Naive thymus-derived CD4-positive, alpha-beta T cell (primary cell): Measurements from ENCODE around the gene CNTN5. TPM values are rescaled to one million over a fixed set of nuclear protein-coding genes. Genes with fewer than 3 reads are reported as not detected.
"Not testable (repeated sequence)": the region's sequence is repeated elsewhere in the genome, so short reads cannot be mapped to it uniquely, and the experiment has no call there.

Experiments used
- ATAC-seq: fragments of 150-1000 bp; cut with Tn5 transposase; 2 replicates; pipeline ENCODE4 v1.10.0; 2021; ENCODE audit warnings: mild to moderate bottlenecking, moderate library complexity
- CTCF ChIA-PET: fragments of 350-600 bp; sonication (Branson Sonifier 250); formaldehyde crosslinking; loops from one replicate; lab custom pipeline; 2021; ENCODE audit warnings: antibody characterized with exemption; lab: Charles Lee
- POLR2A ChIA-PET: fragments of 350-600 bp; sonication (Branson Sonifier 250); formaldehyde crosslinking; loops from one replicate; lab custom pipeline; 2021; ENCODE audit warnings: antibody characterized with exemption, inconsistent platforms; lab: Charles Lee
- DNase-seq, 9 donors: peaks; one replicate each; pipeline versions ENCODE4 v3.0.0 to v3.0.0-alpha.2; 2020 to 2022; ENCODE audit warnings: mixed read lengths in 1 of 9
- H3K27ac ChIP-seq: one replicate; pipeline ENCODE4 v1.7.0; 2013; ENCODE audit warnings: mild to moderate bottlenecking, low read depth, low read length, moderate library complexity
- H3K27me3 ChIP-seq, 2 donors: one replicate each; pipeline ENCODE4 v1.7.0; 2013; ENCODE audit warnings: low read length in 2 of 2, mild to moderate bottlenecking in 2 of 2, moderate library complexity in 2 of 2; ENCODE audit not compliant: control insufficient read depth in 2 of 2, insufficient read depth in 2 of 2
- H3K36me3 ChIP-seq, 3 experiments: 1 replicate in 2 of 3; 2 replicates in 1 of 3; pipeline ENCODE4 v1.7.0; 2013; ENCODE audit warnings: low read length in 3 of 3, mild to moderate bottlenecking in 3 of 3, moderate library complexity in 1 of 3; ENCODE audit not compliant: insufficient read depth in 3 of 3, control insufficient read depth in 2 of 3
- H3K4me1 ChIP-seq, 2 donors: one replicate each; pipeline ENCODE4 v1.7.0; 2013; ENCODE audit warnings: low read length in 2 of 2, mild to moderate bottlenecking in 2 of 2, moderate library complexity in 1 of 2; ENCODE audit not compliant: control insufficient read depth in 2 of 2, insufficient read depth in 2 of 2
- H3K4me3 ChIP-seq: 2 replicates; pipeline ENCODE4 v1.7.0; 2013; ENCODE audit warnings: mild to moderate bottlenecking, low read length
- H3K9me3 ChIP-seq, 3 experiments: 1 replicate in 2 of 3; 2 replicates in 1 of 3; pipeline ENCODE4 v1.7.0; 2013; ENCODE audit warnings: low read length in 3 of 3; ENCODE audit not compliant: control insufficient read depth in 2 of 3
- H3K27ac Mint-ChIP-seq, 9 donors: one replicate each; pipeline ENCODE4 v1.8.0; 2020 to 2022; ENCODE audit warnings: mixed read lengths in 9 of 9, mild to moderate bottlenecking in 8 of 9, moderate library complexity in 5 of 9, inconsistent platforms in 2 of 9
- H3K27me3 Mint-ChIP-seq, 5 donors: one replicate each; pipeline ENCODE4 v1.8.0; 2021 to 2022; ENCODE audit warnings: mixed read lengths in 5 of 5, mild to moderate bottlenecking in 1 of 5
- H3K36me3 Mint-ChIP-seq, 5 donors: one replicate each; pipeline ENCODE4 v1.8.0; 2020 to 2022; ENCODE audit warnings: mixed read lengths in 5 of 5, mild to moderate bottlenecking in 3 of 5, inconsistent platforms in 1 of 5
- H3K4me1 Mint-ChIP-seq, 7 donors: one replicate each; pipeline ENCODE4 v1.8.0; 2020 to 2022; ENCODE audit warnings: mixed read lengths in 7 of 7, mild to moderate bottlenecking in 3 of 7, inconsistent platforms in 1 of 7
- H3K4me3 Mint-ChIP-seq, 10 donors: one replicate each; pipeline ENCODE4 v1.8.0; 2020 to 2022; ENCODE audit warnings: mild to moderate bottlenecking in 10 of 10, mixed read lengths in 10 of 10, moderate library complexity in 6 of 10, inconsistent platforms in 2 of 10
- H3K9me3 Mint-ChIP-seq, 11 donors: one replicate each; pipeline ENCODE4 v1.8.0; 2020 to 2022; ENCODE audit warnings: mixed read lengths in 11 of 11, mild to moderate bottlenecking in 4 of 11, inconsistent platforms in 1 of 11, moderate library complexity in 1 of 11
- intact Hi-C, 2 donors: fragments of 100-400 bp; cut with micrococcal nuclease; formaldehyde crosslinking; loops; one replicate each; pipeline ENCODE4 v1.15.1; 2023
- polyA plus RNA-seq, 2 donors: library from polyadenylated mRNA; unstranded; fragments of 300-500 nt; fragmentation: Illumina TruSeq; gene quantifications; one replicate each; pipeline ENCODE4 v1.2.3, GENCODE V29; 2021
- total RNA-seq, 6 experiments: library from RNA in 5 of 6; stranded (reverse) in 5 of 6; gene quantifications; 1 replicate in 5 of 6; 2 replicates in 1 of 6; pipeline ENCODE4 v1.2.3 and lab custom pipeline; 2021 to 2026

CNTN5 gene
- total and polyA plus RNA-seq, 7 experiments from 2014 or later, result not detected

DNA sequence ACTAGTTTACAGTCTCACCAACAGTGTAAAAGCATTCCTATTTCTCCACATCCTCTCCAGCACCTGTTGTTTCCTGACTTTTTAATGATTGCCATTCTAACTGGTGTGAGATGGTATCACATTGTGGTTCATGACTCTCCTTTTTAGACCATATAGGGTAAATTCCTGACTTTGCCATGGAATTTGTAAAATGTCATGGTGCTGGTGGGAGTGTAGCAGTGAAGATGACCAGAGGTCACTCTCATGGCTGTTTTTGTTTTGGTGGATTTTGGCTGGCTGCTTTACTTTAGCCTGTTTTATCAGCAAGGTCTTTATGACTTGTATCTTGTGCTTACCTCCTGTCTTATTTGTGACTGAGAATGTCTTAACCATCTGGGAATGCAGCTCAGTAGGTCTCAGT lies 816.0 kb downstream of the CNTN5 start:
- POLR2A ChIA-PET, DNase-seq, H3K36me3 ChIP-seq, CTCF ChIA-PET, H3K4me3 Mint-ChIP-seq, H3K4me1 Mint-ChIP-seq, H3K36me3 Mint-ChIP-seq, H3K27me3 ChIP-seq, H3K27ac Mint-ChIP-seq, H3K27me3 Mint-ChIP-seq, H3K9me3 ChIP-seq, ATAC-seq, H3K4me1 ChIP-seq, H3K4me3 ChIP-seq, H3K27ac ChIP-seq, intact Hi-C loops: not testable (repeated sequence)
- peaks cover 0 to 24% (median 3%) of the 10 kb centered on the region in 11 donors for H3K9me3 Mint-ChIP-seq

DNA sequence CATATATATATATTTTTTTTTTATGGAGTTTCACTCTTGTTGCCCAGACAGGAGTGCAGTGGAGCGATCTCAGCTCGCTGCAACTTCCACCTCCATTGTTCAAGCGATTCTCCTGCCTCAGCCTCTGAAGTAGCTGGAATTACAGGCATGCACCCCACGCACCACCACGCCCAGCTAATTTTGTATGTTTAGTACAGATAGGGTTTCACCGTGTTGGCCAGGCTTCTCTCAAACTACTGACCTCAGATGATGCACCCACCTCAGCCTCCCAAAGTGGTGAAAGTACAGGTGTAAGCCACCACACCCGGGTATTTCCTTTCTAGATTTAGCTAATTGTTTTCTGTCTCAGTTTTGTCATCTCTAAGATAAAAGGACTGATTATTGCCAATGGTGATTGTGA lies 821.1 kb downstream of the CNTN5 start:
- CTCF ChIA-PET, result no interaction called here
- Histone ChIP-seq H3K4me3 (no peak overlapping the region), H3K36me3 (no peaks in the 10 kb centered on the region), H3K27ac (no peak overlapping the region), H3K4me1 (no peaks in the 10 kb centered on the region), H3K9me3 (no peaks in the 10 kb centered on the region), H3K27me3 (no peaks in the 10 kb centered on the region)
- DNase-seq (no peak), ATAC-seq (no peak)
- Mint-ChIP-seq H3K27ac (no peak overlapping the region), H3K9me3 (peaks cover 0 to 21% (median 5%) of the 10 kb centered on the region in 11 donors), H3K27me3 (no peaks in the 10 kb centered on the region), H3K36me3 (no peaks in the 10 kb centered on the region), H3K4me1 (no peaks in the 10 kb centered on the region), H3K4me3 (no peak overlapping the region)
- intact Hi-C loops, result no loop called here
- POLR2A ChIA-PET, result no interaction called here

DNA sequence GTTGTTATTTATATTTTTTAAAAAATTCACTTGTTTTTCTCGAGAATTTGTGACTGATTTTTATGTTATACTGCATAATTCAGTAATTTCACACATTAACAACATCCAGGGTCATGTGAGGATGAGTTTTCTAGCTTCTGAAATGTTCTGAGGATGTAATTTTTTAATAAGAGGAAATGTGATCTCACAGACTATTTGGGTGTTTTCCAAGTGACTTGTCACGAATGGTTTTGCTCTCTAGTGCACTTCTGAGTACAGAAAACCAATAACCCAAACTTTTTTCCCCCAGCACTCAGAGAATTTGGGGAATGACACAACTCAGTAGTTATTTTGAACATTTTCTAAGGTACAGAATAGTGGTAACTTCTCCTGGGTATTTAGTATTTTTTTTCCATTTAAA lies 845.2 kb downstream of the CNTN5 start:
- CTCF ChIA-PET, result no interaction called here
- POLR2A ChIA-PET, result no interaction called here
- no peaks in the 10 kb centered on the region for H3K27me3 Mint-ChIP-seq

DNA sequence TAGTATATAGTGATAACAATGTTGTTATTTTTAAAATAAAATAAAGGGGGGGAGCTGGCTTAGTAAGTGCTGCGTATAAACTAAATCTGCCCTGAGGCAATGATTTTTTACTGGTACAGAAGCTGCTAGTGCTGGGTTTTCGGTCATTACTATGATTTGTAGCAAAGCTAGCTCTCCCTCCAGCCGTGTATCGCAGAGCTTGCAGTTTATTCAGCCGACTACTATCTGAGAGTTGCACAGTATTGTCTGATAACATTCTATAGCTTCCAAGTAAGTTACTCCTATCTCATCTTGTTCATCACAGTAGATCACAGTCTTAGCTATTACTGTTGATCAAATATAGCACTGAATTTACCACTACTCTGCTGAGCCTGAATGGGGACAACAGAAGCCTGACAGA lies 860.9 kb downstream of the CNTN5 start:
- CTCF ChIA-PET, result no interaction called here
- Mint-ChIP-seq H3K27me3 (no peaks in the 10 kb centered on the region), H3K4me3 (no peak overlapping the region), H3K27ac (no peak overlapping the region), H3K9me3 (peaks cover 0 to 27% (median 4%) of the 10 kb centered on the region in 11 donors), H3K36me3 (no peaks in the 10 kb centered on the region), H3K4me1 (no peaks in the 10 kb centered on the region)
- DNase-seq (no peak), ATAC-seq (no peak)
- no peaks in the 10 kb centered on the region for H3K9me3 ChIP-seq
- intact Hi-C loops, result no loop called here
- H3K27ac ChIP-seq, result no peak overlapping the region
- H3K36me3 ChIP-seq, result no peaks in the 10 kb centered on the region
- H3K4me1 ChIP-seq, result no peaks in the 10 kb centered on the region
- POLR2A ChIA-PET, result no interaction called here
- H3K27me3 ChIP-seq, result no peaks in the 10 kb centered on the region
- H3K4me3 ChIP-seq, result no peak overlapping the region

More for the DNA sequence above, 845.2 kb downstream of the CNTN5 start:
- Mint-ChIP-seq H3K4me3 (no peak overlapping the region), H3K36me3 (no peaks in the 10 kb centered on the region), H3K9me3 (peaks cover 0 to 11% (median 3%) of the 10 kb centered on the region in 11 donors), H3K27ac (no peak overlapping the region), H3K4me1 (no peaks in the 10 kb centered on the region)
- Histone ChIP-seq H3K4me3 (no peak overlapping the region), H3K27ac (no peak overlapping the region), H3K36me3 (no peaks in the 10 kb centered on the region), H3K9me3 (no peaks in the 10 kb centered on the region), H3K4me1 (no peaks in the 10 kb centered on the region), H3K27me3 (no peaks in the 10 kb centered on the region)
- DNase-seq (no peak), ATAC-seq (no peak)
- intact Hi-C loops, result no loop called here

DNA sequence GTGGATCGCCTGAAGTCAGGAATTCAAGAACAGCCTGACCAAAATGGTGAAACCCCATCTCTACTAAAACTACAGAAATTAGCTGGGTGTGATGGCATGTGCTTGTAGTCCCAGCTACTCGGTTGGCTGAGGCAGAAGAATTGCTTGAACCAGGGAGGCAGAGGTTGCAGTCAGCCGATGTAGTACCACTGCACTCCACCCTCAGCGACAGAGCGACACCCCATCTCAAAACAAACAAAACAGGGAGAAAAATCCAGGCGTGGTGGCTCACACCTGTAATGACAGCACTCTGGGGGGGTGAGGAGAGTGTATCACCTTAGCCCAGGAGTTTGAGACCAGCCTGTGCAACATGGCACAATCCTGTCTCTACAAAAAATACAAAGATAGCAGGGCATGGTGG lies 864.0 kb downstream of the CNTN5 start:
- Histone ChIP-seq H3K4me3 (no peak overlapping the region), H3K36me3 (no peaks in the 10 kb centered on the region), H3K27me3 (no peaks in the 10 kb centered on the region), H3K9me3 (no peaks in the 10 kb centered on the region), H3K4me1 (no peaks in the 10 kb centered on the region), H3K27ac (no peak overlapping the region)
- peaks cover 0 to 32% (median 7%) of the 10 kb centered on the region in 11 donors for H3K9me3 Mint-ChIP-seq
- DNase-seq (no peak), ATAC-seq (no peak)
- intact Hi-C loops, result no loop called here
- no peaks in the 10 kb centered on the region for H3K4me1 Mint-ChIP-seq
- POLR2A ChIA-PET, result no interaction called here
- peak overlapping the region in 1 of 9 donors; percentile 29 for H3K27ac Mint-ChIP-seq
- CTCF ChIA-PET, result no interaction called here
- H3K36me3 Mint-ChIP-seq, result no peaks in the 10 kb centered on the region
- no peaks in the 10 kb centered on the region for H3K27me3 Mint-ChIP-seq
- H3K4me3 Mint-ChIP-seq, result no peak overlapping the region

DNA sequence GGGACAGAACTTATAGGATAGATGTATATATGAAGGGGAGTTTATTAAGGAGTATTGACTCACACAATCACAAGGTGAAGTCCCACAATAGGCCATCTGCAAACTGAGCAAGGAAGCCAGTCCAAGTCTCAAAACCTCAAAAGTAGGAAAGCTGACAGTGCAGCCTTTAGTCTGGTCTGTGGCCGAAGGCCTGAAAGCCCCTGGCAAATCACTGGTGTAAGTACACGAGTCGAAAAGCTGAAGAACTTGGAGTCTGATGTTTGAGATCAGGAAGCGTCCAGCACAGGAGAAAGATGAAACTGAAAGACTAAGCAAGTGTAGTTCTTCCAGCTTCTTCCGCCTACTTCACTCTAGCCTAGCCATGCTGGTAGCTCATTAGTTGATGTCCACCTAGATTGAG lies 866.7 kb downstream of the CNTN5 start:
- Mint-ChIP-seq H3K27me3 (no peaks in the 10 kb centered on the region), H3K36me3 (no peaks in the 10 kb centered on the region), H3K9me3 (peaks cover 0 to 28% (median 10%) of the 10 kb centered on the region in 11 donors), H3K27ac (no peak overlapping the region), H3K4me1 (no peaks in the 10 kb centered on the region), H3K4me3 (no peak overlapping the region)
- Histone ChIP-seq H3K27me3 (no peaks in the 10 kb centered on the region), H3K4me1 (no peaks in the 10 kb centered on the region), H3K4me3 (no peak overlapping the region), H3K27ac (no peak overlapping the region), H3K36me3 (no peaks in the 10 kb centered on the region), H3K9me3 (no peaks in the 10 kb centered on the region)
- CTCF ChIA-PET, result no interaction called here
- DNase-seq (no peak), ATAC-seq (no peak)
- POLR2A ChIA-PET, result no interaction called here
- intact Hi-C loops, result no loop called here

DNA sequence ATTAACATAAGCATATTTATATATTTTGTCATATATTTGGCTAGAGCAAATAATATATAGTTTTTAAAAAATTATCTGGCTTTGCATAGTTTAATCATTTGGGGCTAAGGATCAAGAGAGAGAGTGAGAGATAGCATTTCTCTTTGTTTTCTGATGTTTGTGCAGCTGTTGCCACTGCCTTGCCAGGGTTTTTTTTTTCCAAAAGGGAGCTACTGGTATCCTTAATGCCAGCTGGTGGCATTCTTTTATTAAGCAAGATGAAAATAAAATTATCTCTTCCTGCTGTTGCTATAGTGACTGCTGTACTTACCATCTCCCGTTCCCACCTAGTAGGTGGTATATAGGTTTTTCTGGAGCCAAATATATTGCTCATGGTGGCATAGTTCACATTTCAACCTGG lies 873.1 kb downstream of the CNTN5 start:
- Histone ChIP-seq H3K36me3 (no peaks in the 10 kb centered on the region), H3K27me3 (no peaks in the 10 kb centered on the region), H3K4me3 (no peak overlapping the region), H3K9me3 (peaks cover 0 to 11% (median 0%) of the 10 kb centered on the region in 3 experiments), H3K27ac (no peak overlapping the region), H3K4me1 (no peaks in the 10 kb centered on the region)
- Mint-ChIP-seq H3K4me1 (no peaks in the 10 kb centered on the region), H3K9me3 (peaks cover 0 to 22% (median 14%) of the 10 kb centered on the region in 11 donors), H3K4me3 (no peak overlapping the region), H3K36me3 (peaks cover 0 to 6% (median 0%) of the 10 kb centered on the region in 5 donors), H3K27ac (no peak overlapping the region), H3K27me3 (no peaks in the 10 kb centered on the region)
- no peak for DNase-seq
- POLR2A ChIA-PET, result no interaction called here
- CTCF ChIA-PET, result no interaction called here
- ATAC-seq, result no peak
- intact Hi-C loops, result no loop called here
